HepG2 (cell line): ENCODE measurements around the gene ACTRT2. TPM values are rescaled to one million over a fixed set of nuclear protein-coding genes. Genes with fewer than 3 reads are reported as not detected.

Experiments used
- ATAC-seq: fragments of 200-7000 bp; cut with Tn5 transposase; 3 replicates; pipeline ENCODE4 v1.9.1; 2020; ENCODE audit warnings: mild to moderate bottlenecking, moderate library complexity
- BruUV-seq: library from RNA; stranded (reverse); fragments of 400-500 nt; replicated peaks from 2 replicates; lab custom pipeline; 2021; lab: Mats Ljungman, UMichigan
- CTCF ChIA-PET: fragments of 300-600 bp; formaldehyde crosslinking; extraction: SDS; loops from one replicate; lab custom pipeline; 2021; ENCODE audit warnings: low total read pairs, inconsistent platforms, low intra/inter-chr PET ratio; lab: Yijun Ruan, JAX
- POLR2A ChIA-PET: fragments of 350-600 bp; sonication (Branson Sonifier 250); formaldehyde crosslinking; loops from one replicate; lab custom pipeline; 2020; ENCODE audit warnings: antibody characterized with exemption, inconsistent platforms; lab: Yijun Ruan, JAX
- DNase-seq: peaks from one replicate; pipeline ENCODE4 v3.0.0-alpha.2; 2015; ENCODE audit warnings: low spot score
- FAIRE-seq: peaks from 3 replicates; lab custom pipeline; 2011; peaks lifted over from hg19 to GRCh38; lab: Jason Lieb, UNC
- H2AFZ ChIP-seq: one replicate; pipeline ENCODE4 v1.6.1; 2011; ENCODE audit warnings: low read length, inconsistent platforms
- H3K27ac ChIP-seq: fragments of 300-600 bp; 3 replicates; pipeline ENCODE4 v1.8.0; 2011; ENCODE audit warnings: mixed run types, mild to moderate bottlenecking, mixed read lengths, low read length, inconsistent platforms; ENCODE audit not compliant: insufficient read depth; ENCODE audit errors: extremely low read length
- H3K27me3 ChIP-seq, 2 experiments: fragments of 200-600 bp in 1 of 2; 2 replicates in 1 of 2; 3 replicates in 1 of 2; pipeline versions ENCODE4 v1.6.0 to v1.8.0; 2011; ENCODE audit warnings: low read length in 2 of 2, mild to moderate bottlenecking in 2 of 2, moderate library complexity in 2 of 2, inconsistent platforms in 1 of 2; ENCODE audit not compliant: insufficient read depth in 2 of 2, control insufficient read depth in 1 of 2
- H3K36me3 ChIP-seq, 2 experiments: fragments of 200-600 bp in 1 of 2; replicated peaks in 1 of 2; 2 replicates in 1 of 2; 3 replicates in 1 of 2; pipeline versions ENCODE4 v1.5.1 to v1.8.0; 2011; ENCODE audit warnings: low read length in 2 of 2, inconsistent platforms in 1 of 2; ENCODE audit not compliant: insufficient read depth in 2 of 2, control insufficient read depth in 1 of 2
- H3K4me1 ChIP-seq: 2 replicates; pipeline ENCODE4 v1.5.1; 2012; ENCODE audit warnings: low read length, inconsistent platforms; ENCODE audit not compliant: insufficient read depth
- H3K4me2 ChIP-seq: 2 replicates; pipeline ENCODE4 v1.6.0; 2011; ENCODE audit warnings: low read depth, low read length, inconsistent platforms
- H3K4me3 ChIP-seq, 3 experiments: fragments of 200-600 bp in 1 of 3; sonication (generic), shearing (Covaris generic) in 1 of 3; replicated peaks in 1 of 3; 2 replicates each; pipeline ENCODE4 v1.5.1; 2011 to 2016; ENCODE audit warnings: low read length in 3 of 3, inconsistent platforms in 2 of 3, low read depth in 2 of 3, mild to moderate bottlenecking in 2 of 3, control low read depth in 1 of 3, mixed read lengths in 1 of 3; ENCODE audit not compliant: insufficient read depth in 1 of 3
- H3K79me2 ChIP-seq: one replicate; pipeline ENCODE4 v1.6.1; 2011; ENCODE audit warnings: low read length, inconsistent platforms; ENCODE audit not compliant: insufficient read depth
- H3K9ac ChIP-seq: 2 replicates; pipeline ENCODE4 v1.6.0; 2011; ENCODE audit warnings: mild to moderate bottlenecking, low read depth, low read length, inconsistent platforms; ENCODE audit not compliant: insufficient read depth
- H3K9me3 ChIP-seq: 2 replicates; pipeline ENCODE4 v1.5.1; 2012; ENCODE audit warnings: mild to moderate bottlenecking, low read length
- H4K20me1 ChIP-seq: 2 replicates; pipeline ENCODE4 v1.6.0; 2011; ENCODE audit warnings: inconsistent platforms, mild to moderate bottlenecking, low read length, moderate library complexity; ENCODE audit not compliant: insufficient read depth
- BORCS8-MEF2B ChIP-seq: sonication (generic); formaldehyde crosslinking; IDR thresholded peaks from 2 replicates; pipeline ENCODE4 v1.8.0; 2022; ENCODE audit warnings: mild to moderate bottlenecking, missing genetic modification reagents
- HNF4G ChIP-seq, 2 experiments: sonication (generic) in 1 of 2; formaldehyde crosslinking in 1 of 2; IDR thresholded peaks; 2 replicates each; pipeline versions ENCODE4 v1.4.0 to v1.6.1; 2011 to 2020; ENCODE audit warnings: borderline replicate concordance in 2 of 2, low read depth in 2 of 2, mild to moderate bottlenecking in 2 of 2, low read length in 1 of 2, missing genetic modification reagents in 1 of 2, moderate library complexity in 1 of 2
- MAF1 ChIP-seq: sonication (generic); formaldehyde crosslinking; IDR thresholded peaks from 2 replicates; pipeline ENCODE4 v1.5.0; 2020; ENCODE audit warnings: missing genetic modification reagents, borderline replicate concordance
- U2AF2 ChIP-seq: fragments of 200-400 bp; formaldehyde crosslinking; IDR thresholded peaks from 2 replicates; pipeline ENCODE4 v1.6.1; 2017; ENCODE audit warnings: low read depth, mild to moderate bottlenecking, low read length
- ZBTB7B ChIP-seq: sonication (generic); formaldehyde crosslinking; IDR thresholded peaks from 2 replicates; pipeline ENCODE4 v1.4.0; 2020; ENCODE audit warnings: missing genetic modification reagents
- ZC3H4 ChIP-seq: sonication (generic); formaldehyde crosslinking; IDR thresholded peaks from 2 replicates; pipeline ENCODE4 v1.4.0; 2020; ENCODE audit warnings: missing genetic modification reagents, borderline replicate concordance
- ZHX1 ChIP-seq: sonication (generic); formaldehyde crosslinking; IDR thresholded peaks from 2 replicates; pipeline ENCODE4 v1.8.1; 2022; ENCODE audit warnings: low read depth, mild to moderate bottlenecking, missing genetic modification reagents
- ZNF232 ChIP-seq: sonication (generic); formaldehyde crosslinking; IDR thresholded peaks from 2 replicates; pipeline ENCODE4 v1.4.0; 2020; ENCODE audit warnings: missing genetic modification reagents, borderline replicate concordance
- ZNF512B ChIP-seq: sonication (generic); formaldehyde crosslinking; IDR thresholded peaks from 2 replicates; pipeline ENCODE4 v1.5.1; 2020; ENCODE audit warnings: missing genetic modification reagents, mild to moderate bottlenecking, borderline replicate concordance
- ZNF740 ChIP-seq: sonication (generic); formaldehyde crosslinking; IDR thresholded peaks from 2 replicates; pipeline ENCODE4 v1.4.0; 2020; ENCODE audit warnings: missing genetic modification reagents
- WGBS: methylation state at CpG from one replicate; pipeline ENCODE4 v1.1.6; 2017; ENCODE audit warnings: low lambda C conversion rate; 5-methylcytosine and 5-hydroxymethylcytosine counted together
- in situ Hi-C: cut with HindIII; loops from 2 replicates; pipeline ENCODE4 v1.10.0; 2017; ENCODE audit warnings: low pct_unique_long_range_greater_than_20kb; ENCODE audit not compliant: extremely low pct_ligation_motif_present
- intact Hi-C: fragments of 100-400 bp; cut with micrococcal nuclease; formaldehyde crosslinking; loops from one replicate; pipeline ENCODE4 v1.10.0; 2022; ENCODE audit not compliant: unreplicated experiment
- polyA plus RNA-seq, 8 experiments: library from polyadenylated mRNA; depleted of rRNA in 3 of 8; stranded (reverse) in 7 of 8; unstranded in 1 of 8; fragments of >200 nt; fragmentation: Illumina TruSeq in 4 of 8; extraction: Trizol in 4 of 8; gene quantifications; 2 replicates each; pipeline versions ENCODE4 v1.2.1 to v1.2.3, GENCODE V29; 2011 to 2016; ENCODE audit warnings: low read depth in 4 of 8, missing spikeins in 1 of 8, mixed read lengths in 1 of 8; ENCODE audit not compliant: insufficient read depth in 1 of 8
- total RNA-seq, 5 experiments: library from RNA; depleted of rRNA; stranded (reverse); fragments of >200 nt; fragmentation: Illumina TruSeq; extraction: Trizol; gene quantifications; 2 replicates each; pipeline ENCODE4 v1.2.3, GENCODE V29; 2016; ENCODE audit warnings: low read depth in 1 of 5

The ACTRT2 gene
- total and polyA plus RNA-seq, 2 of the 13 experiments (the other 11 are each of a cell fraction or from before 2014, with no cell fraction given) = not detected

GRCh38 chr1:3032371-3033039 is 11.2 kb downstream of the ACTRT2 start:
- no peak overlapping the region for H3K9ac ChIP-seq
- no TSS peak for BruUV-seq
- CTCF ChIA-PET = no interaction called here
- no peak for TF ChIP-seq HNF4G (IDR thresholded peaks at IDR 0.05; ENCODE audit: borderline replicate concordance, low read depth, low read length)
- TF ChIP-seq HNF4G (CRISPR knock-in tag; IDR thresholded peaks at IDR 0.05; ENCODE audit: borderline replicate concordance, low read depth) = no peak
- TF ChIP-seq ZC3H4 (CRISPR knock-in tag) = no peak
- TF ChIP-seq ZNF512B = no peak
- TF ChIP-seq ZNF740 (CRISPR knock-in tag) = no peak
- TF ChIP-seq BORCS8-MEF2B (CRISPR knock-in tag) = no peak
- no peak for TF ChIP-seq ZBTB7B (CRISPR knock-in tag)
- no peak for TF ChIP-seq ZHX1 (CRISPR knock-in tag)
- no peak for TF ChIP-seq MAF1 (CRISPR knock-in tag)
- no peak for TF ChIP-seq ZNF232
- TF ChIP-seq U2AF2 = no peak
- intact Hi-C loops (no loop called here), in situ Hi-C loops (no loop called here)
- H3K27ac ChIP-seq = no peak overlapping the region
- H4K20me1 ChIP-seq = 0 out of 2 replicates have a peak, but pooled peaks cover 2% of the 10 kb centered on the region
- H3K4me2 ChIP-seq = no peak overlapping the region
- POLR2A ChIA-PET = no interaction called here
- H3K4me1 ChIP-seq = no peaks in the 10 kb centered on the region
- no peaks in the 10 kb centered on the region for H3K9me3 ChIP-seq
- H3K4me3 ChIP-seq = no peak overlapping the region
- H3K36me3 ChIP-seq = no peaks in the 10 kb centered on the region
- FAIRE-seq (no peak), ATAC-seq (no peak), DNase-seq (no peak)
- H2AFZ ChIP-seq = no peak overlapping the region
- peaks cover 19 to 93% of the 10 kb centered on the region in 2 experiments for H3K27me3 ChIP-seq
- WGBS = 46% methylated on average over 11 of the region's 21 CpGs
- H3K79me2 ChIP-seq = no peaks in the 10 kb centered on the region
